ENCODE results near the gene PRCC. TPM values are rescaled to one million over a fixed set of nuclear protein-coding genes. Genes with fewer than 3 reads are reported as not detected.

Gene PRCC
- total and polyA plus RNA-seq, 2 of the 4 experiments (the other 2 are of a cell fraction) = 10.6 to 59.6 TPM

- Histone ChIP-seq H3K9ac (ENCODE audit: low read depth, low read length) (no peak overlapping the region), H3K9me1 (ENCODE audit: insufficient read depth, low read length) (peaks cover 6% of the 10 kb centered on the region), H2BK20ac (ENCODE audit: low read depth, low read length) (no peak overlapping the region), H3K23ac (ENCODE audit: low read depth, low read length) (no peak overlapping the region), H3K18ac (ENCODE audit: low read depth, low read length) (no peak overlapping the region), H4K8ac (ENCODE audit: low read depth in 2 of 2, low read length in 2 of 2) (no peak overlapping the region), H2AFZ (replicated peaks; ENCODE audit: low read length, poor library complexity) (no peak overlapping the region), H3K4me2 (ENCODE audit: low read depth, low read length) (no peak overlapping the region), H4K20me1 (ENCODE audit: insufficient read depth, low read length) (peaks cover 42% of the 10 kb centered on the region), H4K91ac (ENCODE audit: insufficient read depth, low read depth, low read length) (no peak overlapping the region), H3K27ac (ENCODE audit: insufficient read depth, low read length) (no peak overlapping the region), H3K9me3 (ENCODE audit: control insufficient read depth, insufficient read depth, low read length) (no peaks in the 10 kb centered on the region), H3K4ac (ENCODE audit: low read depth, low read length) (no peak overlapping the region), H2BK120ac (ENCODE audit: low read depth, low read length) (no peak overlapping the region), H4K5ac (ENCODE audit: low read depth, low read length) (no peak overlapping the region), H3K4me3 (ENCODE audit: insufficient read depth, low read depth, low read length) (no peak overlapping the region), H3K79me1 (ENCODE audit: low read depth in 1 of 2, low read length in 2 of 2) (peaks cover 39 to 66% of the 10 kb centered on the region in 2 experiments), H3K14ac (replicated peaks; ENCODE audit: low read depth, low read length) (no peak overlapping the region), H2AK5ac (ENCODE audit: low read depth, low read length) (no peak overlapping the region), H2AK9ac (replicated peaks; ENCODE audit: low read depth, low read length, poor library complexity) (no peak overlapping the region), H2BK15ac (ENCODE audit: low read depth, low read length) (no peak overlapping the region), H3K4me1 (ENCODE audit: control insufficient read depth, insufficient read depth, low read length) (peaks cover 3% of the 10 kb centered on the region), H2BK5ac (ENCODE audit: low read depth, low read length, poor library complexity, severe bottlenecking) (no peak overlapping the region), H3K56ac (ENCODE audit: extremely low read depth, insufficient read depth, low read length) (no peak overlapping the region), H3K36me3 (ENCODE audit: control insufficient read depth, insufficient read depth, low read length) (peaks cover 26% of the 10 kb centered on the region), H3K27me3 (ENCODE audit: control insufficient read depth, insufficient read depth, low read length) (no peaks in the 10 kb centered on the region)
- ChIA-PET CTCF (no interaction called here), POLR2A (ENCODE audit: unreplicated experiment) (no interaction called here)
- no CpG with 5 or more reads among the region's 6 CpGs for WGBS, 2 experiments (ENCODE audit: extremely low coverage in 2 of 2, insufficient read length in 1 of 2)
- intact Hi-C loops (cut with micrococcal nuclease) = no loop called here
- no TSS peak for BruUV-seq (replicated peaks)
- no peak for TF ChIP-seq CTCF (conservative IDR thresholded peaks at IDR 0.05; ENCODE audit: low read depth, low read length)
- TF ChIP-seq RFX5 (IDR thresholded peaks at IDR 0.05; ENCODE audit: low read depth, low read length) = no peak
- TF ChIP-seq CEBPB (IDR thresholded peaks at IDR 0.05; ENCODE audit: low read depth, low read length) = no peak
- no peak for TF ChIP-seq SMC3 (IDR thresholded peaks at IDR 0.05; ENCODE audit: low read depth, low read length)
- no peak for TF ChIP-seq POLR2A (IDR thresholded peaks at IDR 0.05; ENCODE audit: low read depth, low read length)
- no peak for TF ChIP-seq ELK1 (IDR thresholded peaks at IDR 0.05; ENCODE audit: borderline replicate concordance, low read depth, low read length)
- no peak for TF ChIP-seq RAD21 (IDR thresholded peaks at IDR 0.05; ENCODE audit: low read length)
- TF ChIP-seq USF2 (IDR thresholded peaks at IDR 0.05; ENCODE audit: low read depth, low read length) = no peak
- TF ChIP-seq RCOR1 (IDR thresholded peaks at IDR 0.05; ENCODE audit: insufficient replicate concordance, low read length) = no peak
- no peak for TF ChIP-seq CHD1 (IDR thresholded peaks at IDR 0.05; ENCODE audit: low read depth, low read length)
- TF ChIP-seq BHLHE40 (IDR thresholded peaks at IDR 0.05; ENCODE audit: low read depth, low read length) = no peak
- no peak for DNase-seq
- in situ Hi-C loops (cut with MboI; ENCODE audit: low sequenced_read_pairs) = no loop called here
- dilution Hi-C loops (cut with HindIII; ENCODE audit: low sequenced_read_pairs, unreplicated experiment) = no loop called here
- no peak for ATAC-seq (ENCODE audit: low read depth)
Observed at GRCh38 chr1:156785458-156785857, 18.1 kb downstream of the PRCC start.

All from IMR-90 (cell line).